Activated naive CD8-positive, alpha-beta T cell treated with anti-CD3 and anti-CD28 coated beads for 36 hours (primary cell): ENCODE measurements around the gene SLC7A5. TPM values are rescaled to one million over a fixed set of nuclear protein-coding genes. Genes with fewer than 3 reads are reported as not detected.

Experiments
- total RNA-seq, 2 experiments: library from RNA; stranded (reverse); gene quantifications; one replicate each; pipeline ENCODE4 v1.2.3, GENCODE V29; 2021

The SLC7A5 gene
- total RNA-seq, 2 experiments from 2014 or later: 298 to 301 TPM

Other genes with a start within 250 kb of the SLC7A5 start
- gene KLHDC4, start 103.5 kb downstream of the SLC7A5 start, total RNA-seq: 10 to 100 TPM; 75.7 to 77.5 TPM
- gene CA5A, start 67.0 kb upstream of the SLC7A5 start, total RNA-seq: not detected
- gene BANP, start 81.9 kb upstream of the SLC7A5 start, total RNA-seq: 10 to 100 TPM; 25.6 to 27.0 TPM